Amniotic stem cell (primary cell): ENCODE results near the gene SELENOO.
"Not testable (repeated sequence)": the region's sequence is repeated elsewhere in the genome, so short reads cannot be mapped to it uniquely, and the experiment has no call there.

ENCODE experiments used
- DNase-seq: peaks from one replicate; lab custom pipeline; 2025; lab: John Stamatoyannopoulos, UW

Gene SELENOO

GRCh38 chr22:50201191-50202129 lies 649 bp downstream of the SELENOO start:
- no peak for DNase-seq

GRCh38 chr22:50202130-50202666 lies 1.4 kb downstream of the SELENOO start:
- no peak for DNase-seq

- no peak for DNase-seq
Observed at GRCh38 chr22:50203288-50203687, 2.5 kb downstream of the SELENOO start.

GRCh38 chr22:50204571-50204970 lies 3.8 kb downstream of the SELENOO start:
- DNase-seq: no peak

GRCh38 chr22:50204998-50205397 lies 4.2 kb downstream of the SELENOO start:
- DNase-seq: not testable (repeated sequence)

- DNase-seq: no peak
Observed at GRCh38 chr22:50205781-50206569, 5.2 kb downstream of the SELENOO start.

- DNase-seq: no peak
Observed at GRCh38 chr22:50206599-50206998, 5.8 kb downstream of the SELENOO start.

GRCh38 chr22:50207383-50208140 lies 6.8 kb downstream of the SELENOO start:
- DNase-seq: no peak

GRCh38 chr22:50208430-50208938 lies 7.7 kb downstream of the SELENOO start:
- DNase-seq: no peak

- no peak for DNase-seq
Observed at GRCh38 chr22:50208939-50209892, 8.4 kb downstream of the SELENOO start.

- no peak for DNase-seq
Observed at GRCh38 chr22:50209893-50210292, 9.1 kb downstream of the SELENOO start.

GRCh38 chr22:50210378-50211139 lies 9.7 kb downstream of the SELENOO start:
- no peak for DNase-seq

GRCh38 chr22:50211147-50211546 lies 10.3 kb downstream of the SELENOO start:
- no peak for DNase-seq

- no peak for DNase-seq
Observed at GRCh38 chr22:50213263-50213662, 12.5 kb downstream of the SELENOO start.

GRCh38 chr22:50215297-50216054 lies 14.7 kb downstream of the SELENOO start:
- DNase-seq: no peak

- no peak for DNase-seq
Observed at GRCh38 chr22:50216055-50216683, 15.4 kb downstream of the SELENOO start.

GRCh38 chr22:50216684-50217520 lies 16.1 kb downstream of the SELENOO start:
- no peak for DNase-seq
